ENCODE results near the gene CABLES2. TPM values are rescaled to one million over a fixed set of nuclear protein-coding genes. Genes with fewer than 3 reads are reported as not detected.

CABLES2 gene
- total RNA-seq, 4 donors from 2014 or later, result 1.1 to 2.4 (median 1.7) TPM

DNA sequence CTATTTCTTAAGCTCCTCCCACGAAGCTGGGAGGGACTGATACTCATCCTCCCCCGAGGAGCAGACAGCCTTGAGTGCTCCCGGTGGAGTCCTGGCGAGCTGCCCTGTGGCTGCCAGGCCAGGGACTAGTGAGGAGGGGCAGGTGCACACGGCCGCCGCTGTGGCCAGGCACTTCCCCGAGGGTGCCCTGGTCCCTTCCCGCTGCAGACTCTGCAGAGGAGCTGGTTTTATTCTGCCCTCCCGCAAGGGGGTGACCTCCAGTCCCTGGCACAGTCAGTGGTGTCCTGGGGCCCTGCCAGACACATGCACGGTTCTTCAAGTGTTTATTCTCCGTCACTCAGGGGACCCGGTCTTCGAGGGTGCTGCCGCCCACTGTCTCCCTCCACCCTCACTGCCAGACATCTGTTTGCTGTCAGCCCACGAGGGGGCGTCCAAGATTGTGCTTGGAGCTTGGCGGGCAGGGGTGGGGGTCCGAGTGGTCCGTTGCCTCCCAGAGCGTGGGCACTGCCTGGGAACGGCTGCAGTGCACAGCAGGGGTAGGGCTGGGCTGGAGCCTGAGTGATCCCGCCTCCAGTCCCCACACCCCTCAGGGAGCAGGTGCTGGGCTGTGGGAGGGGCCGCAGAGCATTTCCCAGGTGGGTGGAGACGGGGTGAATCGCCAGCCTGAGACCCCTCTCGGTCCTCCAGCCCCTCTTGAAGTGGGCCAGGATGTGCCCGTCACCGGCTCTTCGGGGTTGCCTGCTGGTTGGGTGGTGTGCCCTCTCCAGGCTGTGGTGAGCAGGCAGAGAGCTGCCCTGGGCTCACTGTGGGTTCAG, 3.1 kb upstream of the CABLES2 start:
- TF ChIP-seq, protein P1, sequence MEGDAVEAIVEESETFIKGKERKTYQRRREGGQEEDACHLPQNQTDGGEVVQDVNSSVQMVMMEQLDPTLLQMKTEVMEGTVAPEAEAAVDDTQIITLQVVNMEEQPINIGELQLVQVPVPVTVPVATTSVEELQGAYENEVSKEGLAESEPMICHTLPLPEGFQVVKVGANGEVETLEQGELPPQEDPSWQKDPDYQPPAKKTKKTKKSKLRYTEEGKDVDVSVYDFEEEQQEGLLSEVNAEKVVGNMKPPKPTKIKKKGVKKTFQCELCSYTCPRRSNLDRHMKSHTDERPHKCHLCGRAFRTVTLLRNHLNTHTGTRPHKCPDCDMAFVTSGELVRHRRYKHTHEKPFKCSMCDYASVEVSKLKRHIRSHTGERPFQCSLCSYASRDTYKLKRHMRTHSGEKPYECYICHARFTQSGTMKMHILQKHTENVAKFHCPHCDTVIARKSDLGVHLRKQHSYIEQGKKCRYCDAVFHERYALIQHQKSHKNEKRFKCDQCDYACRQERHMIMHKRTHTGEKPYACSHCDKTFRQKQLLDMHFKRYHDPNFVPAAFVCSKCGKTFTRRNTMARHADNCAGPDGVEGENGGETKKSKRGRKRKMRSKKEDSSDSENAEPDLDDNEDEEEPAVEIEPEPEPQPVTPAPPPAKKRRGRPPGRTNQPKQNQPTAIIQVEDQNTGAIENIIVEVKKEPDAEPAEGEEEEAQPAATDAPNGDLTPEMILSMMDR (IDR thresholded peaks at IDR 0.05; ENCODE audit: low read depth), result no peak

DNA sequence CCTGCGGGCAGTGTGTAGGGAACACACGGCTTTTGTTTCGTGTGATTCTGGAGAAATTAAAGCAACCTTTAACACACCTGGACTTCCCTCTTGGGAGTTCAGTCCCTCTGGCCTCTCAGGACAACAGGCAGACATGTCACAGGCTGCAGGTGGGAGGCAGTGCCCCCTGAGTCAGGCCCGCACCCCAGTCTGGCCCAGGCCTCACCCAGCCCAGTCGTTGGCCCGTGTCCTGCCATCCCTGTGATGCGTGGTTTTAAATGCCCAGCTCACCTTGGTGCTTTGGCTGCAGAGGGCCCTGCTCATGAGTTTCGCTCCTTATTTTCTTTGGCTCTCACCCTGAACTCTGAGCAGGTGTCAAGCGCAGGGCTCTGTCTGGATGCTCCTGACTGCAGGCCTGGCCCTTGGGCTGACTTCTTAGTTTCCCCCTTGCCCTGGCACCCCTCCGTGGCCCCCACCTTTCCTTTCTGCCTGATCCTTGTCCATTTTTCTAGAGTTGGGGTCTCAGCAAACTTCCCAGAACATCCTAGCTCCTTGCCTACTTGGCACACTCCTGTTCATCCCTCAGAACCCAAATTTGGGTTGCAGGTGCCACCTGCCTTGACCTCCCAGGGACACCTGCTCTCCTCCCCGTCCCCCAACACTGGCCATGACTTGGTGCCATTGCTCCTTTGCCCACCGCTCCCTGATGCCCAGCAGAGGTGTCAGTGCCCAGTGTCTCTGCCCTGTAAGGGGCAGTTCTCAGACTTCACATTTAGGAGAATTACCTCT, 2.2 kb upstream of the CABLES2 start:
- TF ChIP-seq, protein P1 (IDR thresholded peaks at IDR 0.05; ENCODE audit: low read depth), result no peak

DNA sequence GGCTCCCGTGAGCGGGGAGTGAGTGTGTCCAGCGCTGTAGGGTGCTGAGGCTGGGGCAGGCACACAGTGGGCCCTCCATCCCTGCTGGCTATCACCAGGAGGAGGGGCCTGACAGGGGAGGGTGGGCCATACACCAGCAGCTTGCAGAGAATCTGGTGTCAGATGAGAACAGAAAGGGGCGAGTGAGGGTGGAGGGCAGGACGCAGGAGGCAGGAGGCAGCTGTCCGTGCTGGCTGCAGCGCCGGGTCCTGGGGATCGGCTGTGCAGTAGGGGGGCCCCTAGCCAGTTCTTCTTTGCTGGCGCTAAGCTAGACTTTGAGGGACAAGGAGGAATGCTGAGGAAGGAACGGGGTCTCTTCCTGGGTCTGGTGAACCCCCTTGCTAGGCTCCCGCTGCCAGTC, 1.6 kb upstream of the CABLES2 start:
- TF ChIP-seq, protein P1 (IDR thresholded peaks at IDR 0.05; ENCODE audit: low read depth), result no peak

DNA sequence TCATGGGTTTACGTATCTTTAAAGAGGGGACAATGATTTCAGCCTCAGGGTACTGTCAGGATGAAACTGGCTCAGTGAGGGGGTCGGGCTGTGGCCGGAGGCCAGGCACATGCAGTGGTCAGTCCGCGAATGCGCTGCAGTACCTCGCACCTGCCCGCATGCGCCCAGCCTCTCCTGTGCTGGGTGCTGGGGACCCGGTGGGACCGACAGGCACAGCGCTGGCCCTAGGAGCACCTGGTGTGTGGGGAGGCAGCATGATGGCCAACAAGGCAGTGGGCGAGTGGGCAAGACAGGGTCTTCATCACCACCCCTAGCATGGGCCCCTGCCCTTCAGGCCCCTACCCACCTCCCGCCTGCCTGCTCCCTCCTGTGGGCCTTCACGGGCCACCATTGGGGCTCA, 970 bp upstream of the CABLES2 start:
- TF ChIP-seq, protein P1 (IDR thresholded peaks at IDR 0.05; ENCODE audit: low read depth), result no peak

DNA sequence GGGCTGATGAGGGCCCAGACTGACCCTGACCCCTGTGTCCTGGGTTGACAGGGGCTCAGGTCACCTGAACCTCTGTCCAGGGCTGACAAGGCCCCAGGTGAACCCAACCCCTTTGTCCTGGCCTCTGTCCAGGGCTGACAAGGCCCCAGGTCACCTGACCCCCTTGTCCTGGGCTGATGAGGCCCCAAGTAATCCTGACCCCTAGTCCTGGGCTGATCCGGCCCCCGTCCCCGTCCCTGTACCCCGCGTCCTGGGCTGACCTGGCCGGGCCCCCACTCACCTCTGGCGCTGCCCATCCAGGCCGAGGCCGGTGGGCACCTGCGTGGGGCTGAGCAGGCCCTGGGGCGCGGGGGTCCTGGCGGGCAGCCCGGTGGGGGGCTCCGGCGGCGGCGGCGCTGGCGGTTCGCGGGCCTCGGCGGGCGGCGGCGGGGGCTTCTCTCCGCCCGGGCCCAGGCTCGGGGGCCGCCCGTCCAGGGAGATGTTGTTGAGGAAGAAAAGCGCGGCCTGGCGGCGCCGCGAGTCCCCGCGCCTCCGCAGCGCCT, 379 bp downstream of the CABLES2 start:
- TF ChIP-seq, protein P1 (IDR thresholded peaks at IDR 0.05; ENCODE audit: low read depth), result no peak

DNA sequence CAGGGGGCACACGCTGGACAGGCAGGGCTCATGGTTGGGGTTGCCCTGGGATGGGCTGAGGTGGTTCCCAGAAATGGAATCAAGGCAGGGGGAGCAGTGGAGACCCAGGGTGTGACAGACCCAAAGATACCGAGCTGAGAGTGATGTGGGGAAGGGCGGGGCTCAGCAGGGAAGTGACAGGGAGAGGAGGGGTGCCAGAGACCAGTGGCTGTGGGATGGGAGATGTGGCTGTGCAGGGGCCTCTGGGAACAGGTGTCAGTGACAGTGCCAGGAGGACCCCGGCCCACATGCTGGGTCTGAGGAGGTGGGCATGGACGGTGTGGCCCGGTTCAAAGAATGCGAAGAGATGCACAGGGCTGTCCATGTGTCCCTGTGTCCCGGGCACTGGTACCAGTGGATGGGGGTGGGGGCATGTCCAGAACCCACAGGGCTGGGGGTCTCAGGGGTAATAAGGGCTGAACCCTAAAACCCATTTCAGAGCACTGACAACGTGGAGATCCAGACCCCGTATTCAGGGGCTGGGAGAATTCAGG, 1.0 kb downstream of the CABLES2 start:
- TF ChIP-seq, protein P1 (IDR thresholded peaks at IDR 0.05; ENCODE audit: low read depth), result no peak

All from subcutaneous adipose tissue (tissue), 4 donors.